ENCODE results near the gene HBZ. TPM values are rescaled to one million over a fixed set of nuclear protein-coding genes. Genes with fewer than 3 reads are reported as not detected.

Gene HBZ
- total RNA-seq, 2 experiments from 2014 or later = not detected

DNA sequence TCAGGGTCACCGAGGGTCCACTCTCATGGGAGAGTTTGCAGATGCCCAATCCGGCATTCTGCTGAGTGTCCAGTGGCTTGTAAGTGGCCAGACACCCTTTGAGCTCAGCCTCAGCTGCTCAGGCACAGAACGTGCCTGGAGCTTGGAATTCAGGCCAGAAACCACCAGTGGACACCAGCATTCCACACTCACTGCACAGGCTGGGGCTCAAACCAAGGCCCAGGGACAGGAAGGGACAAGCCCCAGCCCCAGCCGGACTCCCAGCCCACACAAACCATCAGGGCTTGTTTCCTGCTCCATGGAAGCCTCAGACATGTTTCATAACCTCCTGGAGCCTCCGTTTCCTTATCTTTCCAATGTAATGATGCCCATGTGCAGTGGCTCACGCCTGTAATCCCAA lies 9.0 kb upstream of the HBZ start:
- ChIA-PET POLR2A (no interaction called here), CTCF (no interaction called here)
- Mint-ChIP-seq H3K9me3 (no peaks in the 10 kb centered on the region), H3K36me3 (ENCODE audit: low read depth) (no peaks in the 10 kb centered on the region), H3K27me3 (peaks cover 8% of the 10 kb centered on the region), H3K27ac (no peak overlapping the region), H3K4me3 (no peak overlapping the region), H3K4me1 (ENCODE audit: low read depth) (peaks cover 4% of the 10 kb centered on the region)
- Histone ChIP-seq H3K36me3 (ENCODE audit: insufficient read depth, low read length) (no peaks in the 10 kb centered on the region), H3K9me3 (ENCODE audit: control insufficient read depth in 1 of 2, insufficient read depth in 1 of 2, low read length in 2 of 2) (no peaks in the 10 kb centered on the region), H3K27ac (ENCODE audit: low read depth in 1 of 2, low read length in 2 of 2) (no peak overlapping the region), H3K4me1 (ENCODE audit: insufficient read depth, low read length) (peaks cover 7% of the 10 kb centered on the region), H3K27me3 (ENCODE audit: control insufficient read depth in 1 of 2, insufficient read depth in 2 of 2, low read length in 2 of 2) (peaks cover 0 to 2% of the 10 kb centered on the region in 2 experiments), H3K4me3 (ENCODE audit: low read length) (no peak overlapping the region)
- ATAC-seq (ENCODE audit: poor library complexity) (no peak), DNase-seq (no peak)
- intact Hi-C loops (cut with DNase I, micrococcal nuclease) = no loop called here
- TF ChIP-seq, protein P1, sequence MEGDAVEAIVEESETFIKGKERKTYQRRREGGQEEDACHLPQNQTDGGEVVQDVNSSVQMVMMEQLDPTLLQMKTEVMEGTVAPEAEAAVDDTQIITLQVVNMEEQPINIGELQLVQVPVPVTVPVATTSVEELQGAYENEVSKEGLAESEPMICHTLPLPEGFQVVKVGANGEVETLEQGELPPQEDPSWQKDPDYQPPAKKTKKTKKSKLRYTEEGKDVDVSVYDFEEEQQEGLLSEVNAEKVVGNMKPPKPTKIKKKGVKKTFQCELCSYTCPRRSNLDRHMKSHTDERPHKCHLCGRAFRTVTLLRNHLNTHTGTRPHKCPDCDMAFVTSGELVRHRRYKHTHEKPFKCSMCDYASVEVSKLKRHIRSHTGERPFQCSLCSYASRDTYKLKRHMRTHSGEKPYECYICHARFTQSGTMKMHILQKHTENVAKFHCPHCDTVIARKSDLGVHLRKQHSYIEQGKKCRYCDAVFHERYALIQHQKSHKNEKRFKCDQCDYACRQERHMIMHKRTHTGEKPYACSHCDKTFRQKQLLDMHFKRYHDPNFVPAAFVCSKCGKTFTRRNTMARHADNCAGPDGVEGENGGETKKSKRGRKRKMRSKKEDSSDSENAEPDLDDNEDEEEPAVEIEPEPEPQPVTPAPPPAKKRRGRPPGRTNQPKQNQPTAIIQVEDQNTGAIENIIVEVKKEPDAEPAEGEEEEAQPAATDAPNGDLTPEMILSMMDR (IDR thresholded peaks at IDR 0.05) = no peak

DNA sequence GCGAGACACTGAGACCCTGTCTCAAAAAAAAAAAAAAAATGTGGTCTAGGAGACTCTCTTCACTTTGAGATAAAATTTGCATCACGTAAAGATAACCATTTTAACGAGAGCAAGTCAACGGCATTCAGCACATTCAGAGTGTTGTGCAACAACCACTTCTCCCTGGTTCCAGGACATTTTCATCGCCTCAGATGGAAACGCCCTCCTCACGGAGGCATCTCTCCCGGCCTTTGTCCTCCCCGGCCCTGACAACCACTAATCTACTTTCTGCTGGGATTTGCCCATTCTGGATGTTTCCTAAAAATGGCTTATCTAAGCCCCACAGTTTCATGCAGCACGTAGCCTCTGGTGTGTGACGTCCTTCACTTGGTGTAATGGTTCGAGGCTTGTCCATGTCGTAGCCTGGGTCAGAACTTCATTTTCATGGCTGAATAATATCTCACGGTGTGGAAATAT lies 7.6 kb upstream of the HBZ start:
- no peak overlapping the region for H3K4me3 ChIP-seq (ENCODE audit: low read length)
- H3K9me3 ChIP-seq (ENCODE audit: control insufficient read depth in 1 of 2, insufficient read depth in 1 of 2, low read length in 2 of 2) = no peaks in the 10 kb centered on the region
- H3K36me3 ChIP-seq (ENCODE audit: insufficient read depth, low read length) = no peaks in the 10 kb centered on the region
- H3K4me1 Mint-ChIP-seq (ENCODE audit: low read depth) = no peaks in the 10 kb centered on the region
- TF ChIP-seq, protein P1 (IDR thresholded peaks at IDR 0.05) = no peak
- H3K4me1 ChIP-seq (ENCODE audit: insufficient read depth, low read length) = no peaks in the 10 kb centered on the region
- DNase-seq = no peak
- intact Hi-C loops (cut with DNase I, micrococcal nuclease) = no loop called here
- H3K9me3 Mint-ChIP-seq = no peaks in the 10 kb centered on the region
- peaks cover 20% of the 10 kb centered on the region for H3K27me3 Mint-ChIP-seq
- no peak overlapping the region for H3K27ac Mint-ChIP-seq
- H3K4me3 Mint-ChIP-seq = no peak overlapping the region
- H3K27me3 ChIP-seq (ENCODE audit: control insufficient read depth in 1 of 2, insufficient read depth in 2 of 2, low read length in 2 of 2) = peaks cover 0 to 2% of the 10 kb centered on the region in 2 experiments
- no peaks in the 10 kb centered on the region for H3K36me3 Mint-ChIP-seq (ENCODE audit: low read depth)
- no peak overlapping the region for H3K27ac ChIP-seq (ENCODE audit: low read depth in 1 of 2, low read length in 2 of 2)
- ChIA-PET POLR2A (no interaction called here), CTCF (no interaction called here)
- ATAC-seq (ENCODE audit: poor library complexity) = no peak

DNA sequence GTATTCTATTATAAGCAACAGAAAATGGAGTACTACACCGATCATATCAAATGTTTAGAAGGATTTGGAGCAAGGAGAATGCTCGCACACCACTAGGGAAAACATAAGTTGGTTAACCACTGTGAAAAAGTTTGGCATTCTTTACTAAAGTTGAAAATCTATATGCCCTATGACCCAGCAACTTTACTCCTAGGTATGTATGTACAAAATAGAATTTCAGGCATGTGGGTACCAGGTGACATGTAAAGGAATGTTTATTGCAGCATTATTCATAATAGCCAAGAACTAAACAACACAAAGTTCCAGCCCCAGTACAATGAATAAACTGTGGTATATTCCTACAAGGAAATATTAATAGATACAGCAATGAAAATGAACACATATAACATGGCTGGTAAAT lies 5.8 kb upstream of the HBZ start:
- H3K4me3 Mint-ChIP-seq = no peak overlapping the region
- no peak for ATAC-seq (ENCODE audit: poor library complexity)
- TF ChIP-seq, protein P1 (IDR thresholded peaks at IDR 0.05) = no peak
- H3K36me3 Mint-ChIP-seq (ENCODE audit: low read depth) = no peaks in the 10 kb centered on the region
- no peaks in the 10 kb centered on the region for H3K4me1 ChIP-seq (ENCODE audit: insufficient read depth, low read length)
- no peaks in the 10 kb centered on the region for H3K36me3 ChIP-seq (ENCODE audit: insufficient read depth, low read length)
- ChIA-PET CTCF (no interaction called here), POLR2A (no interaction called here)
- intact Hi-C loops (cut with DNase I, micrococcal nuclease) = no loop called here
- DNase-seq = no peak
- no peak overlapping the region for H3K27ac ChIP-seq (ENCODE audit: low read depth in 1 of 2, low read length in 2 of 2)
- no peaks in the 10 kb centered on the region for H3K4me1 Mint-ChIP-seq (ENCODE audit: low read depth)
- no peak overlapping the region for H3K27ac Mint-ChIP-seq
- no peak overlapping the region for H3K4me3 ChIP-seq (ENCODE audit: low read length)
- H3K9me3 ChIP-seq (ENCODE audit: control insufficient read depth in 1 of 2, insufficient read depth in 1 of 2, low read length in 2 of 2) = no peaks in the 10 kb centered on the region
- peaks cover 0 to 2% of the 10 kb centered on the region in 2 experiments for H3K27me3 ChIP-seq (ENCODE audit: control insufficient read depth in 1 of 2, insufficient read depth in 2 of 2, low read length in 2 of 2)
- H3K27me3 Mint-ChIP-seq = peaks cover 29% of the 10 kb centered on the region
- no peaks in the 10 kb centered on the region for H3K9me3 Mint-ChIP-seq
